Activated T-cell treated with anti-CD3 and anti-CD28 coated beads, Interleukin-2, amount 50 U/mL, for 1 hour (primary cell): ENCODE results near the gene ALDH1L1.
"Not testable (repeated sequence)": the region's sequence is repeated elsewhere in the genome, so short reads cannot be mapped to it uniquely, and the experiment has no call there.

ENCODE experiments used
- DNase-seq: peaks from one replicate; pipeline ENCODE4 v3.0.0-alpha.2; 2020

The ALDH1L1 gene

DNA sequence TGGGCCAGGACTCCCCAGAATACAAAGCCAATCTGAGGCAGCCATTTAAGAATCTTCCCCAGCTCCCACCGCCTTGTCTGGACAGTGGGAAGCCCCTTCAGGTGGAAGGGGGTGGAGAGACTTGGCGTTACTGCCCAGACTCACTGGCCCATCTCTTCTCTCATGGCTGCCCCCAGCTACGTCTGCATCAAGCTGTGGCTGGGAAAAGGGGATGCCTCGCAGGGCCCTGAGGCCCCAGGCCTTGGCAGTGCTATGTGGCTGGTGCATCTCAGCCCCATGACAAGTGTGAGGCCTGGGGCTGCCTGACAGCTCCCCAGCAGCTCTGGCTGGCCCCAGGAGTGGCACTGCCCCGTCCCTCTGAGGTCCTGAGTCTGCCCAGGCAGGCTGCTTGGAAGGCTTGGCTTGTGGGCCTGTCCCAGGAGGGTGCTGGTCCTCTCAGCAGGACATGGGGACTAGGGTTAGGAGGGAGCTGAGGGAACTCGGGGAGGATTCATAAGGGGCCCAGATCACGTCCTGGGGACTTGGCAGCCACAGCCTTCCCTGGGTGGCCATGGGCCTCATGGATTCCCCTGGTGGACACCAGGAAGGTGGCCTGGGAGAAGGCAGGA is 76.3 kb downstream of the ALDH1L1 start:
- no peak for DNase-seq

DNA sequence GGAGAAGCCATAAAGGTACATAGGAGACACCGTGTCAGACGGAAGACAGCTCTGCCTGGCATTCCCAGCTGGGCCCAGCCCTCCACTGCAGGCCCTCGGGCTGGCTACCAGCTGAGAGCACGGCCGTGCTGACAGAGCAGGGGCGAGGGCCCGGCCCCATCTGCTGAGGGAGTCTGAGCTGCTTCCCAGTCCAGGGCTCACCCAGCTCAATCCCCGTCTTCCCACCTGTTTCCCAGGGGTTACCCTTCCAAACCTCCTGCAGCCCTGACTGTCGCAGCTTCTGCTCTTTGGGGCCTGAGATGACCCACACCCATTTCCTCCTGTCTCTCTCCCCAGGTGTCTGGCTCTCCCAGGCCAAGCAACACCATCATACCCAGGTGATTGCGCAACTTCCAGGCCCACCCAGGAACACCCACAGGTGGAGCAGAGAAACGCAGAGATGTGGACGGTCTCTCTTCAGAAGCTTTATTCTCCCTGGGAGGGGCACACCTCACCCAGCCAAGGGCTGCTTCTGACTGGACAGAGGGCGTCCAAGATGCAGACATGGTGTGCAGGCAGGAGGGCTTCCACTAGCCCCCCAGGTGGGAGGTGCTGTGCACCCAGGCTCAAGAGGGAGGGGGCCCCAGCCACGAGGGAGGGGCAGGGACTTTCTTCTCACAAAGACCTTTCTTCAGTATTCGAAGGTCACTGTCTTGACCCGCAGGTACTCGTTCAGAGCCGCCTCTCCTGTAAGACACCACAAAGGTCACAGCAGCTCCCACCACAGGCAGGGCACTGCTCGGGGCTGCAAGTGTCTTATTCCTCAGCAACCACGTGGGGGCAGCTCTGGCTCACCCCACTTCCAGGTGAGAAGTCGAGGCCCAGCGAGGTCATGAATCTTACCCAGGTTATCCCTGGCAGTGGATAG is 77.0 kb downstream of the ALDH1L1 start:
- no peak for DNase-seq

DNA sequence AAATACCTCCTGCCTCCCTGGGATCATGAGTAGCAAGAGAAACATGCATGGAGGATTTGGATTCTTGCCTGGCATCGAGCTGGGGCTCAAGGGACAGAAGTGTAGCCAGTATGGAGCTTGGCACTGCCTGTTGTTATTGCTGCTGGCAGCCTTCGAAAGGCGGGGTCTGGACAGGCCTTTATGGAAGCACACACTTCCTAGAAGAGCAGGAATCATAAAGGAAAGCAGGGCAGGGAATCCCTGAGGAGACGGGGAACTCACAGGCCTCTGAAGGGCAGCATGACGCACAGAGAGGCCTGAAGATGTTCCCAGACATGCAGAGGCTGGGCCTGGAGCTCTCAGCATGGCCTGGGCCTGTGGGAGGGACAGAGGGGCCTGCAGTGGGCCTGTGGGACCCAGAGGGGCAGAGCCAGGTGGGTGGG is 77.8 kb downstream of the ALDH1L1 start:
- no peak for DNase-seq

DNA sequence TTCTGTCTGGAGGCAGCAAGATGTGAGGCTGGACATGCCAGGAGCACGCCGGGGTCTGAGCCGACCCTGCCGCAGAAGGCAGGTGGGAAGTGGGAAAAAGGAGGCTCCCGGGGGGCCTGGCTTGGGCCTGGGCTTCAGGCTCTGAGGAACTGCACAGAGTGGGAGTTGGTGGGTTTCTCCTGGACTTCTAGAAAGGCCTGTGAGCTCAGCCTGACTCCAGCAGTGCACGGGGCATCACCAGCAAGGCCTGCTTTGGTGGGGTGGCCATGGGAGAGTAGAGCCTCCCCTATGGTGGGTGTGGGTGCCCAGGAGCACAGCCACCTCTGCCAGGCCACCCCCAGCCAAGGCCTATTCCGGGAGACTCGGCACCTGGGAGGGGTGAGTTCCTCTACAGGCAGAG is 78.4 kb downstream of the ALDH1L1 start:
- no peak for DNase-seq

DNA sequence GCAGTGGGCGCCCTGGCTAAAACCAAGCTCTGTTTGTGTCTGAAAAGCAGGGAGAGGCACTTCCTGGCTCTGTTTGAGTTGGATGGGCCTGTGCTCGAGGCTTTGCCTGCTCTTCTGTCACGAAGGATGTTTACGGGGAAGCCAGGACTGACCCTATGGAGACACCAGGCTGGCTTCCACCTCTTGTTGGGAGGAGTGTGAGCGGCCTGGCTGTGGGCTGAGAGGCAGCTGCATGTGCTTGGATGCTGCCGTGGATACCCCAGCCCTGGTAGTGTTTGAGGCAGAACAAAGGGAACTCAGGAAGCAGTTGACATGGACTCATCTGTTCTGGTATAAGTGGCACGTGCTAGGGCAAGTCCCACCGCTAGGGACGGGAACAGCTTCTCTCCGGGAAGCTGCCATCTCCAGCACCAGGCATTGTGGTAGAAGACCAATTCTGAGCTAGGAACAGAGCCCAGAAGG is 78.8 kb downstream of the ALDH1L1 start:
- no peak for DNase-seq

DNA sequence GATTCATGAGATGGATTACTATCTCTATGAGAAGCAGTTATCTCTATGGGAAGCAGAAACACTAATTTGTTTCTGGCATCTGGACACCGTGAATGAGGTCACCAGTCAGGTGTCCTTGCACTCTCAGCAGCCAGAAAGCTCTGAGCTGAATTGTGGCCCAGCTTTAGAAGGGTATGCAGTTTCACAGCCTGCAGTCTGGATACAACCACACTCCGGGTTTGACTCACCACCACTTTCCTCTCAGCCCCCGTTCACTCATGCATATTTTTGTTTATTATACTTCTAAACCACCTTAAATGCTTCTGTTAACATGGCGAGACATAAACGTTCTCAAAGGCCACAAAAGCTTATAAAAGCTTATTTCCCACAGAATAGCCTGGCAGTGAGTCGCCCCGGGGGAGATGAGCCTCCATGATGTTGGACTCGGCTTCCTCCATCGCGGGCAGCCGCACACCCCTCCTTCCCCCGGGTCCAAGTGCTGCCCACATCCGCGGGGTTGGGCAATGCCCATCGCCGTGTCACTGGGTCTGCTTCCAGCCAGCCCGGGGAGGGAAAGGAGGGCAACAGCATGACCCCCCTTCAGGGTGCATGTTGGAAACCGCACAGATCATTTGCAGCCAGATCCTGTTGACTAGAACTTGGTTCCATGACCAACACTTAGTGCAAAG is 79.6 kb downstream of the ALDH1L1 start:
- DNase-seq, result no peak

DNA sequence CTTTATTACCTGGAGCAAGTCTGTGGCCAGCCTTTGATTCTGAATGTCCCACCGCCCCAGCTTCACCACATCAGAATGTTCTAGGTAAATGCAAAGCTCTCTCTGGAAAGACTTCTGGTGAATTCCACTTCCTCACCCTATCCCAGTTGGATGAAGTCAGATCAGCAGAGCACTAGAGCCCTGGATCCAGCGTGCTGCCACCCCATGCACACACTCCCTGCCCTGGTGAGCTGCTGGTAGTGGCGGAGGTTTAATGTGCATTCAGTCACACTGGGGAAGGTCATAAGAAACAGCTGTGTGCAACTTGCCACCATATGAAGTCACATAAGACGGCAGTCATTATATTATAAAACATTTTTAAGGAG is 80.1 kb downstream of the ALDH1L1 start:
- DNase-seq, result no peak

DNA sequence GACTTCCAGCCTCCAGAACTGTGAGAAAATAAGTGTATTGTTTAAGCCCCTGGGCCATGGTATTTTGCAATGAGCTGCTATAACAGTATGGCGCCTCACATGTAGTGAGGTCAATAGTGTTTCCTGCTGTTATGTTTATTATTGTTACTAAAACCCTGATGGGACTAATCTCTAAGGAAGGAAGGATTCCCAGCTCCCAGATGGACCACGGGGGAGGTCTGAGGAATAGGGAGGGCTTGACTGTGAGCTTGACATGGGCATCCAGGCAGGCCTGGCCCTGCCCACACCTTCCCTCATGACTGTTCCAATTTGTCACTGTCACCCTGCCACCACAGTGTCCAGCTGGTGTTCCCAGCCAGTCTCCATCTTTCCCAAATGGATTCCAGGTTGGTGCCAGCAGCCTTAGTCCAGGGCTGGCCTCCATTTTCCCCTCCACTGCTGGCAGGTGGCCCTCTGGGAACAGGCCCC is 82.0 kb downstream of the ALDH1L1 start:
- DNase-seq, result no peak

DNA sequence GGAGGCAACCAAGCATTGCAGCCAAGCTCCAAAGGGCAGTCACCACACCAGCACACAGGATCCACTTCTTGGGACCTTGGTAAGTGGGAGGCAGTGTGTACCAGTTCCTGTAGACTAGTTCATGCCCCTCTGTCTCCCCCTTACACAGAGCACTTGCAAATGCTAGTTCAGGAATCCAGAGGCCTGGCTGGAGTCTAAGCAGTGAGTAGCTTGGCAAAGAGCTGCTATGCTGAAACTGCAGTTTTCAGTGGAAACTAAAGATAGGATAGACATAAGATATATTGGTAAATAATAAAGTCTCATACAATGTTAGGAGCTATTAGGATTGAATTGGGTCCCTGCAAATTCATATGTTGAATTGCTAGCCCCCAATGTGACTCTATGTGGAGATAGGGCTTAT is 82.6 kb downstream of the ALDH1L1 start:
- no peak for DNase-seq

DNA sequence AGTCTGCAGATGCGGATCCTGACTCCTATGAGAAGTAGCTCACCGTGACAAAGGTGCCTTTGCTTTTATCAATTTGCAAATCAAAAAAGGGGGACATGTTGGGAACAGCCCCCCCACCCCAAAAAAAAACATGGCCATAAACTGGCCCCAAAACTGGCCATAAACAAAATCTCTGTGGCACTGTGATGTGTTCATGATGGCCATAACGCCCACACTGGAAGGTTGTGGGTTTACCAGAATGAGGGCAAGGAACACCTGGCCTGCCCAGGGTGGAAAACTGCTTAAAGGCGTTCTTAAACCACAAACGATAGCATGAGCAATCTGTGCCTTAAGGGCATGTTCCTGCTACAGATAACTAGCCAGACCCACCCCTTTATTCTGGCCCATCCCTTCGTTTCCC is 84.1 kb downstream of the ALDH1L1 start:
- not testable (repeated sequence) for DNase-seq

DNA sequence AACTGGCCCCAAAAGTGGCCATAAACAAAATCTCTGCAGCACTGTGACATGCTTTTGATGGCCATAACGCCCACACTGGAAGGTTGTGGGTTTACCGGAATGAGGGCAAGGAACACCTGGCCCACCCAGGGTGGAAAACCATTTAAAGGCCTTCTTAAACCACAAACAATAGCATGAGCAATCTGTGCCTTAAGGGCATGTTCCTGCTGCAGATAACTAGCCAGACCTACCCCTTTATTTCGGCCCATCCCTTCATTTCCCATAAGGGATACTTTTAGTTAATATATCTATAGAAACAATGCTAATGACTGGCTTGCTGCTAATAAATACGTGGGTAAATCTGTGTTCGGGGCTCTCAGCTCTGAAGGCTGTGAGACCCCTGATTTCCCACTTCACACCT is 88.3 kb downstream of the ALDH1L1 start:
- not testable (repeated sequence) for DNase-seq

DNA sequence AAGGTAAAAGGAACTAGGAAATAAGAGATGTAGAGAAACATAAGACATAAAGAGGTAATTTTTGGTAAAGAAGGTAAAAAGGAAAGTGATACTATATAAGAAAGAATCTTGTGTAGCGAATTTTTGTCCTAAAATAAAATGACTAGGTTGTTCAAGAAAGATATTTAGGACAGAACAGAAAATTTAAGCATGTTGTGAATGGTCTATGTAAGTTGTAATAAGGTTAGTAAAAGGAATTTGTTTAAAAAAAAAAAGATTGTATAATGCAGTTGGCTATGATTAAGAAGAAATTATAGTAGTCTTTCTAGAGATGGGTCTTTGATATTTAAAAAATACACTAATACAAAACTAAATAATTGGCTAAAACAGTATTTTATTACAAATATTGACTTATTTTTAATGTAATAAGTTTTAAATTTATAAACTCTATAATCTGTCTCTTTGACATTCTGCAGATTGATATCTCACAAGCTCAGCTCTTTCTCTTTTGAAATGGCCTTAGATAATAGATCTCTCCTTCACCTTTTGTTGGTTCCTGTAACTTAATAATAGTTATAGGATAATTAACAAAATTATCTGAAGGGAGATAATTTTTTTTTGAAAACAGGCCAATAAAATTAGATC is 92.7 kb downstream of the ALDH1L1 start:
- no peak for DNase-seq

DNA sequence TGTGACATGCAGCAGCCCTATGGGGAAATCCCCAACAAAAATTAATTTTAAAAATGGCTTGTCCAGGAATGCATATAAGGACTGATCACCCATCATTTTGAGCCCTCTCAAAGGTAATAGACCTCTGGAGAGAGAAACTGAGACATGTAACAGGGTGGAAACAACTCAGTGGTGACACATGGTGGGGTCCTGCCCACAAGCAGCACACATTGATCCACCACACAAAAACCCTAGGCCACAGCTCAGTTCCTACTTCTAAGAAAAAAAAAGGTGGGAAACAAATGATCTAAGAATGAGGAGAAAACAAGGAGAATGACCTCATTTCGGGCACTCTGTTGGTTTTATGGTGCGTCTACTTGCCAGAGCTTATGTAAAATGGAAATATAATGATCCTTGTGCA is 94.5 kb downstream of the ALDH1L1 start:
- DNase-seq, result no peak

DNA sequence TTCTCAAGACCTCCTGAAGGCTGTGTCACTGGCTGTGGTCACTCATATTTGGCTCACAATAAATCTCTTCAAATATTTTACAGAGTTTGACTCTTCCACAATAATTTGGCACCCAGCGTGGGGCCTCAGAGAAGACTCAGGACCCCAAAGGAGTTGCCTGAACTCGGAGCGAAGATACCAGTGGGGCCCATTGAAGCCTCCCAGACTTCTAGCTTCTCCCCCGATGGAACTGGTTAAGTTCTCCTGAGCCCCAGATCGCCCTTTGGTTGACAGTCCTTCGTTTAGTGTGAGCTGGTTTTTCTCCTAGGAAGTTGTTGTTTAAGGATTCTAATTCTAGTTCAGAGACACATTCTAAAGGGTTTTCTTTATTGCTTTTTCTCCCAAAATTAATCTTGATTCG is 95.1 kb downstream of the ALDH1L1 start:
- no peak for DNase-seq

DNA sequence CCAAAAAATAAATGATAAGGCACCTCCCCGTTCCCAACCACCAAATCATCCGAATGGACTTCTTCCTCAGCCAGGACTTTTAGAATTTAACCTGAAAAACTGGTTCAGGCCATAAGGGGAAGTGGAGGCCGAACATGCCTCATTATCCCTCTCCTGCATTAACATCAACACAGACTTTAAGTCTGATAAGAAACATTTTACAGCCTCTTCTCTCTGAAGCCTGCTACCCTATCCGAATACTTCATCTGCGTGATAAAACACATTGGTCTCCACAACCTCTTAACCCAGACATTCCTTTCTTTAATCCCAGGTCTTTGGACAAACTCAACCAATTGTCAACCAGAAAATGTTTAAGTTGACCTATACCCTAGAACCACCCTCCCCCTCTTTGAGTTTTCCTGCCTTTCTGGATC is 95.6 kb downstream of the ALDH1L1 start:
- no peak for DNase-seq

DNA sequence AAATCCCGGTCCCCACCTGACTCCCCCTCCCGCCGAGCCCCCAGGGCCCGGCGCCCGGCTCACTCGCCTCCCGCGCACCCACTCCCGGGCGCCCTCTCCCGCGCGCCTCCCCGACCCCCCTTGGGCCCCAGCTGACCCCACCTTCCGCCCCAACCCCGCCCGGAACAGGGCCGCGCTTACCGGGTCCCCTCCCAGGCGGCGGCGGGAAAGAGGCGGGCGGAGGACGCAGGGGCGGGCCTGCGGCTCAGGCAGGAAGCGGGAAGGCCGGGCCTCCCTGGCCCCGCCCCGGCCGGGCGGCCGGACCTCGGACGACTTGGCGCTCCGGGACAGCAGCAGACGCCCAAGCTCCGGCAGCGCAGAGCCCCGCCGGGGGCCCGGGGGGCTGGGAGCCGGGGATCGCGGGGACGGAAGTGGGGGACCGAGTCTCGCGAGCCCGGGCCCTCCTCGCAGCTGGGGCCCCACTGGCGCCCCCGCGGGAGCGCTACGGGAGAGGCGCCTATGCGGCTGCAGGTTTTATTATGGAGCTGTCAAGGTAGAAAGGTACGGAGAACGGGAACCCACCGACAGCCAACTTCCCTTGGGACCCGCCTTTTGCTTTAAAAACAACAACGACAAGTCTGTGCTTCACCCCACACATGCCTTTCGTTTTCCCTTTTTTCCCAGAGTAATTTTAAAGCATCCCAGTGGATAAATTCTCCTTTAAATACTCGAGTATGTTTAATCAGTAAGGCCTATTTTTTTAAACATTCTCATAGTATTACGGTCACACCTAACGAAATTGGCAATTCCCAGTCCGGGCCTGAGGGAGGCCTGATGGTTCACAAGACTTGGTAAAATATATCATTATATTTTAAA is 96.2 kb downstream of the ALDH1L1 start, which contains the start of gene SLC41A3:
SLC41A3 (minus strand) TSS at position 212 of the 855 bp plus-strand sequence. CDS start 15,905 bp downstream, outside the sequence.
- DNase-seq, result peak; percentile 89

DNA sequence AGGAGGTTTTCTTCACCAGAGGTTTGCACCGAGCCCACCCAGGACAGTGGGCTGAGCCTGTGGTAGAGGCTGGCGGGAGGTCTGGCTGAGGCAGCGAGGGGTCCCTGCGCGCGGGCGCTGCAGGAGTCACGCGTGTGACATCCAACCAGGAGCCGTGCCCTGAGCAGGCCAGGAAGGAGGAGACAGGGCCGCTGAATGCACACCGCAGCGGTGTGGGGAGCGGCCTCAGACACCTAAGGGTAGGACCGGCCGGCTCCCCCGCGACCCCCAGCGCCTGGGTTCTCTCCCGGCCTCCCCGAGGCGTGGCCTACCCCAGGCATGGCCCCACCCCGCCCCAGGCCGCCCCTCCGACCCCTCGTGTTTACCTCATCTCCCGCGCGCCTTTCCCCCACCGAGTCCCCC is 96.9 kb downstream of the ALDH1L1 start:
- no peak for DNase-seq

DNA sequence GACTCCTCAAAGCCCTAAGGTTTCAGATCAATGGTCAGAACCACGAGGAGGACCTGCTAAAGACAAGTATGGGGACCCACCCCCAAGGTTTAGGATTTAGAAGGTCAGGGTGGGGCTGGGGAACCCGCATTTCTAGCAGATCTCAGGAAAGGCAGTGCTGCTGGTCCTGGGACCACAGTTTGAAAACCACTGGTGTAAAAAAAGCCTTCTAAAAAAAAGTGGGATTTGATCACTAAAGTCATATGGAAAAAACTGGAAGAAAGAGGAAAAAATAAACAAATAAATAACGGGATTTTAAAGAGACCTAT is 97.3 kb downstream of the ALDH1L1 start:
- no peak for DNase-seq

DNA sequence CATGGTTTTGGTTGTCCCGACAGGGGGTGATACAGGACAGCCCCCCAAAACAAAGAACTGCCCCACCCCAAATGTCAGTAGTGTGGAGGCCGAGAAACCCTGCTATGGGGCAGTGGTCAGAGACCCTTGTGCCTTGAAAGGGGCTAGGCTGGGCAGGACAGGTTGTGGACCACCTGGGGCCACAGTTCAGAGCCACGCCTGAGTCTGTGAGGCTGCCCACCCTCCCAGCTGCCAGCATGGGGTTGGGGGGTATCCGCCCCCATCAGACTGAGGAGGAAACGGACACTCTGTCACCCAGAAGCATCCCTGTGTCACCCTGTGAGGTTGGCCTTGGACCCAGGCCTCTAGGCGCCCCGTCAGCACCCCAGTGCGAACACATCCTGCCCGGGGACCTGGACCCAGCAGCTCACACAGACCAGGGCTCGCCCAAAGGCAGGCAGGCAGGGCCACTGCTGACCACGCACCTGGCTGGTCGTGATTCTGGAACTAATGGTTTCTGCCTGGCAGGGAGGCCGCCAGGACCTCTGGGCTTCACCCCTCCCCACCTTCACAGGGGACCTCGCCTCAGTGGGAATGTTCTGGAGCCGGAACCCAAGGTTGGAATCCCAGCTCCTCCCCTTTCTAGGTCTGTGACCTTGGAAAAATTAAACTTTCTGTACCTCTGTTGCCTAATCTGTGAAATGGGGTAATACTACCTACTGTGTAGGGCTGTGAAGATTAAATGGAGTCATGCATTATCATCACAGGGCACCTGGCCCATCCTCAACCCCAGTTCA is 97.8 kb downstream of the ALDH1L1 start:
- no peak for DNase-seq

DNA sequence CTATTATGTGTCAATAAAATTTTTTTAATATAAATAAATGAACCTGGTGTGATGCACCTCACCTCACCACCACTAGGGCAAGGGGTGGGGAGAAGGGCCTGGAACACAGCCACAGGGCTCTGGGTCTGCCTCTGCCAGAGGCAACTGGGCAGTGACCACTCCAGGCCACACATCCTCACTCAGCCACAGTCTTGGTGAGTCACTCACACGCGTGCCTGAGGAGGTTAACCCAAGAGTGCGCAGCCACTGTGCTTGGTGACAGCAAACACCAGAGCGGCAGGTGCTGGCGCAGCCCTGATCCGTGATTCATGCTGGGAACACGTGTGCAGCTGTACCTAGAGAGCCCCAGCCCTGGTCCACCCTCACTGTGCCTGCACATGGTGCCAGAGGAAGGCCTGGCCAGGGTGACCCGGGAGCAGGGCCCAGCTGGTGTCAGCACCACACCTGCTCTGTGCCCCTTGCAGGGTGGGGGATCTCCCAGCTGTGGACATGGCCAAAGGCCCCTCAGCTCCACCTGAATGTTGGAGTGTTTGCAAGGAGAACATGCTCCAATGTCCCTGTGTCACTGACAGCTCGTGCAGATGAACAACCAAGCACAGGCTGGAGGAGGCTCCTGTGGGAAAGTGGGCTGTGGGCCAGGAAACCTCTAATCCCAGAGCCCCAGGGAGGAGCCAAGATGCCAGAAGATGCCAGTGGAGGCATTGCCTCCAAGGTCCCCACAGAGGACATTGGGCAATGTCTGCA is 98.6 kb downstream of the ALDH1L1 start:
- DNase-seq, result peak; percentile 27

DNA sequence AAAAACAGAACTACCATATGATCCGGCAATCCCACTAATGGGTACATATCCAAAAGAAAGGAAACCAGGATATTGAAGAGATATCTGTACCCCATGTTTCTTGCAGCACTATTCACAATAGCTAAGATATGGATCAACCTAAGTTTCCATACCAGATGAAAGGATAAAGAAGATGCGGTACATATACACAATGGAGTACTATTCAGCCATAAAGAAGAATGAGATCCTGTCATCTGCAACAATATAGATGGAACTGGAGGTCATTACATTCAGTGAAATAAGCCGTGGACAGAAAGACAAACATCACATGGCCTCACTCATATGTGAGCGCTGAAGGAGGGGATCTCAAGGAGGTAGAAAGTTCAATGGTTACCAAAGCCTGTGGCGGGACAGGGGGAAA is 99.4 kb downstream of the ALDH1L1 start:
- no peak for DNase-seq
